Panc1 (cell line): ENCODE results near the gene FAM120C. TPM values are rescaled to one million over a fixed set of nuclear protein-coding genes. Genes with fewer than 3 reads are reported as not detected.

Experiments
- ATAC-seq: fragments of 200-7000 bp; cut with Tn5 transposase; 2 replicates; pipeline ENCODE4 v1.9.1; 2020; ENCODE audit warnings: mild to moderate bottlenecking, moderate library complexity
- BruUV-seq: library from RNA; stranded (reverse); fragments of 400-500 nt; replicated peaks from 2 replicates; lab custom pipeline; 2021; lab: Mats Ljungman, UMichigan
- CTCF ChIA-PET: fragments of 300-600 bp; sonication (Branson Sonifier 250); formaldehyde crosslinking; loops from one replicate; lab custom pipeline; 2022; ENCODE audit warnings: antibody characterized with exemption; lab: Charles Lee
- POLR2A ChIA-PET: fragments of 300-600 bp; sonication (Branson Sonifier 250); formaldehyde crosslinking; loops from one replicate; lab custom pipeline; 2022; ENCODE audit warnings: antibody characterized with exemption; lab: Charles Lee
- DNase-seq: peaks from one replicate; pipeline ENCODE4 v3.0.0-alpha.2; 2010; ENCODE audit warnings: low read depth, low spot score
- H3K27ac ChIP-seq: 2 replicates; pipeline ENCODE4 v1.5.1; 2011; ENCODE audit warnings: mild to moderate bottlenecking, low read length, inconsistent platforms
- H3K27me3 ChIP-seq: fragments of 200-500 bp; sonication (Bioruptor generic); 2 replicates; pipeline ENCODE4 v1.6.0; 2014; ENCODE audit warnings: low read length, inconsistent platforms; ENCODE audit not compliant: control insufficient read depth, insufficient read depth
- H3K36me3 ChIP-seq: fragments of 200-500 bp; sonication (Bioruptor generic); 2 replicates; pipeline ENCODE4 v1.5.1; 2014; ENCODE audit warnings: inconsistent platforms, mild to moderate bottlenecking, low read length, moderate library complexity; ENCODE audit not compliant: control insufficient read depth, insufficient read depth
- H3K4me1 ChIP-seq: 2 replicates; pipeline ENCODE4 v1.5.1; 2011; ENCODE audit warnings: inconsistent platforms, mild to moderate bottlenecking, low read length, moderate library complexity; ENCODE audit not compliant: control insufficient read depth, insufficient read depth
- H3K4me3 ChIP-seq, 2 experiments: 2 replicates each; pipeline ENCODE4 v1.5.1; 2011 to 2012; ENCODE audit warnings: low read depth in 2 of 2, low read length in 2 of 2, mild to moderate bottlenecking in 2 of 2, inconsistent platforms in 1 of 2, moderate library complexity in 1 of 2
- H3K9me3 ChIP-seq: fragments of 200-500 bp; sonication (Bioruptor generic); 2 replicates; pipeline ENCODE4 v1.5.1; 2014; ENCODE audit warnings: low read depth, mild to moderate bottlenecking, inconsistent platforms, low read length, moderate library complexity; ENCODE audit not compliant: control insufficient read depth, insufficient read depth
- CTCF ChIP-seq: fragments of 450-650 bp; IDR thresholded peaks from 2 replicates; pipeline ENCODE4 v1.5.1; 2017; ENCODE audit warnings: mild to moderate bottlenecking
- POLR2AphosphoS5 ChIP-seq: IDR thresholded peaks from 2 replicates; pipeline ENCODE4 v1.6.1; 2012; ENCODE audit warnings: mild to moderate bottlenecking, low read depth, low read length, moderate library complexity
- SIN3A ChIP-seq: IDR thresholded peaks from 2 replicates; pipeline ENCODE4 v1.6.1; 2012; ENCODE audit warnings: low read depth, mild to moderate bottlenecking, low read length, moderate library complexity, borderline replicate concordance; ENCODE audit not compliant: insufficient read depth
- TCF7L2 ChIP-seq: IDR thresholded peaks from 2 replicates; pipeline ENCODE4 v1.6.1; 2011; ENCODE audit warnings: mild to moderate bottlenecking, low read depth, low read length, inconsistent platforms
- in situ Hi-C: cut with HindIII; loops from 2 replicates; pipeline ENCODE4 v1.10.0; 2016; ENCODE audit warnings: low sequenced_read_pairs, low pct_unique_long_range_greater_than_20kb
- intact Hi-C: fragments of 100-400 bp; cut with micrococcal nuclease; formaldehyde crosslinking; loops from one replicate; pipeline ENCODE4 v1.10.0; 2022; ENCODE audit not compliant: unreplicated experiment
- total RNA-seq: library from RNA; stranded (reverse); gene quantifications from one replicate; pipeline ENCODE4 v1.2.1, GENCODE V29; 2021; ENCODE audit not compliant: unreplicated experiment
- TF ChIP-seq, protein P1 (sequence below), 2 experiments: IDR thresholded peaks; 2 replicates each; pipeline ENCODE4 v1.6.1; 2011 to 2012; ENCODE audit warnings: low read depth in 2 of 2, control low read depth in 1 of 2, low read length in 1 of 2, mild to moderate bottlenecking in 1 of 2, moderate library complexity in 1 of 2; ENCODE audit not compliant: insufficient read depth in 1 of 2

Gene FAM120C
- total RNA-seq, 1 experiment from 2014 or later, result 12.1 TPM

DNA sequence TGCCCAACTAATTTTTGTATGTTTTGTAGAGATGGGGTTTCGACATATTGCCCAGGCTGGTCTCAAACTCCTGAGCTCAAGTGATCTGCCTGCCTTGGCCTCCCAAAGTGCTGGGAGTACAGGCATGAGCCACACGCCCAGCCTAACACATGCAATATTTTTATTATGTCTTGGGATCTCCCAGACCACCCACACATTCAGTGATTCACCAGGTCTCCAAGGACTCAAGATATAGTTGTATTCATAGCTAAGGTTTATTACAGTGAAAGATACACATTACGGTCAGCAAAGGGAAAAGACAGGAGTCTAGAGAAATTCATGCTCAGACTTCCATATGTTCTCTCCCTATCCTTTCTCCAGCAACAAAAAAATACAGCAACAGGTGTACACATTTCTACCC, 25.5 kb upstream of the FAM120C start:
- Histone ChIP-seq H3K4me3 (no peak overlapping the region), H3K4me1 (no peaks in the 10 kb centered on the region), H3K27me3 (no peaks in the 10 kb centered on the region), H3K9me3 (no peaks in the 10 kb centered on the region), H3K36me3 (no peaks in the 10 kb centered on the region), H3K27ac (no peak overlapping the region)
- ChIA-PET POLR2A (no interaction called here), CTCF (no interaction called here)
- in situ Hi-C loops, result no loop called here
- no peak for DNase-seq
- BruUV-seq, result no TSS peak
- no peak for ATAC-seq
- TF ChIP-seq, protein P1, sequence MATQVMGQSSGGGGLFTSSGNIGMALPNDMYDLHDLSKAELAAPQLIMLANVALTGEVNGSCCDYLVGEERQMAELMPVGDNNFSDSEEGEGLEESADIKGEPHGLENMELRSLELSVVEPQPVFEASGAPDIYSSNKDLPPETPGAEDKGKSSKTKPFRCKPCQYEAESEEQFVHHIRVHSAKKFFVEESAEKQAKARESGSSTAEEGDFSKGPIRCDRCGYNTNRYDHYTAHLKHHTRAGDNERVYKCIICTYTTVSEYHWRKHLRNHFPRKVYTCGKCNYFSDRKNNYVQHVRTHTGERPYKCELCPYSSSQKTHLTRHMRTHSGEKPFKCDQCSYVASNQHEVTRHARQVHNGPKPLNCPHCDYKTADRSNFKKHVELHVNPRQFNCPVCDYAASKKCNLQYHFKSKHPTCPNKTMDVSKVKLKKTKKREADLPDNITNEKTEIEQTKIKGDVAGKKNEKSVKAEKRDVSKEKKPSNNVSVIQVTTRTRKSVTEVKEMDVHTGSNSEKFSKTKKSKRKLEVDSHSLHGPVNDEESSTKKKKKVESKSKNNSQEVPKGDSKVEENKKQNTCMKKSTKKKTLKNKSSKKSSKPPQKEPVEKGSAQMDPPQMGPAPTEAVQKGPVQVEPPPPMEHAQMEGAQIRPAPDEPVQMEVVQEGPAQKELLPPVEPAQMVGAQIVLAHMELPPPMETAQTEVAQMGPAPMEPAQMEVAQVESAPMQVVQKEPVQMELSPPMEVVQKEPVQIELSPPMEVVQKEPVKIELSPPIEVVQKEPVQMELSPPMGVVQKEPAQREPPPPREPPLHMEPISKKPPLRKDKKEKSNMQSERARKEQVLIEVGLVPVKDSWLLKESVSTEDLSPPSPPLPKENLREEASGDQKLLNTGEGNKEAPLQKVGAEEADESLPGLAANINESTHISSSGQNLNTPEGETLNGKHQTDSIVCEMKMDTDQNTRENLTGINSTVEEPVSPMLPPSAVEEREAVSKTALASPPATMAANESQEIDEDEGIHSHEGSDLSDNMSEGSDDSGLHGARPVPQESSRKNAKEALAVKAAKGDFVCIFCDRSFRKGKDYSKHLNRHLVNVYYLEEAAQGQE (IDR thresholded peaks at IDR 0.05; ENCODE audit: insufficient read depth in 1 of 2, low read depth in 2 of 2, low read length in 1 of 2), result no peak
- TF ChIP-seq CTCF, result no peak
- TF ChIP-seq POLR2AphosphoS5, result no peak
- TF ChIP-seq SIN3A, result no peak
- no peak for TF ChIP-seq TCF7L2
- intact Hi-C loops, result no loop called here

DNA sequence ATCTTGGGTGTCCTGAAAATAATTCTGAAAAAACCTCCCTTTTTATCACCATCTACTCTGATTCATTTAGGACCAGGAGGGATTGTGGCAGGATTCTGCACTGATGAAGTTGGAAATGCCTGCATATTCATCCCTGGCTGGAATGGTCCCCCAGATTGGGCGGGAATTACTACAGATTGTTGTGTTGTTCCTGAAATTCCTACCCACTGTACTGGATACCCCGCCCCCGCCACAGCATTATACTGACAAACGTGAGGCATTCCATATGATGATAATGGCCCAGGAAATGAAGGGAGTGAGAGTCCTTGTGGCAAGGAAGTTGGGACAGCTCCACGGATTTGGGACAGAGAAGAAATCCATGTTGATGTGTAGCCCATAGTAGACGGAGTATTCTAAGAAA, 15.2 kb upstream of the FAM120C start:
- intact Hi-C loops (no loop called here), in situ Hi-C loops (no loop called here)
- DNase-seq (no peak), ATAC-seq (no peak)
- CTCF ChIA-PET, result no interaction called here
- H3K27me3 ChIP-seq, result 0 out of 2 replicates have a peak, but pooled peaks cover 2% of the 10 kb centered on the region
- H3K36me3 ChIP-seq, result no peaks in the 10 kb centered on the region
- POLR2A ChIA-PET, result no interaction called here
- TF ChIP-seq CTCF (no peak), POLR2AphosphoS5 (no peak), SIN3A (no peak), TCF7L2 (no peak)
- TF ChIP-seq, protein P1 (IDR thresholded peaks at IDR 0.05; ENCODE audit: insufficient read depth in 1 of 2, low read depth in 2 of 2, low read length in 1 of 2), result no peak
- no TSS peak for BruUV-seq
- H3K27ac ChIP-seq, result no peak overlapping the region
- H3K9me3 ChIP-seq, result no peaks in the 10 kb centered on the region
- H3K4me1 ChIP-seq, result no peaks in the 10 kb centered on the region
- no peak overlapping the region for H3K4me3 ChIP-seq
